ENCODE data around the gene OR13C8. TPM values are rescaled to one million over a fixed set of nuclear protein-coding genes. Genes with fewer than 3 reads are reported as not detected.

Gene OR13C8
- total and polyA plus RNA-seq, 2 of the 8 experiments (the other 6 are each of a cell fraction or from before 2014, with no cell fraction given), result not detected

GRCh38 chr9:104553261-104553660, 15.7 kb upstream of the OR13C8 start (continued):
- no peak for TF ChIP-seq TEAD4 (IDR thresholded peaks at IDR 0.05; ENCODE audit: low read depth, low read length)

- H4K8ac ChIP-seq (ENCODE audit: extremely low read depth, insufficient read depth, low read length), result no peak overlapping the region
- H3K27ac ChIP-seq (ENCODE audit: low read depth, low read length), result no peak overlapping the region
- WGBS, 2 experiments (ENCODE audit: extremely low coverage in 1 of 2, insufficient coverage in 1 of 2, insufficient read length in 1 of 2, insufficient replicate concordance in 2 of 2, low coverage in 1 of 2, low lambda C conversion rate in 2 of 2, missing lambda C conversion rate in 1 of 2), result 95% methylated on average over 1 of the region's 1 CpG; no CpG with 5 or more reads in 1 of the 2 experiments
Measured at GRCh38 chr9:104555521-104555920, 13.4 kb upstream of the OR13C8 start.

More at GRCh38 chr9:104555521-104555920, 13.4 kb upstream of the OR13C8 start:
- no peaks in the 10 kb centered on the region for H3K4me1 ChIP-seq (replicated peaks in 1 of 4; ENCODE audit: control insufficient read depth in 3 of 4, insufficient read depth in 4 of 4, low read length in 3 of 4)
- H2AK5ac ChIP-seq (ENCODE audit: low read depth, low read length), result no peak overlapping the region
- H3K56ac ChIP-seq (replicated peaks; ENCODE audit: insufficient read length, low read depth, low read length), result no peak overlapping the region
- H4K91ac ChIP-seq (replicated peaks; ENCODE audit: insufficient read length, low read length), result no peak overlapping the region
- DNase-seq (ENCODE audit: low read depth in 1 of 2, low spot score in 2 of 2) (no peak), FAIRE-seq (no peak)
- no peak overlapping the region for H3K23ac ChIP-seq (ENCODE audit: insufficient read length)
- H3K9me3 ChIP-seq (ENCODE audit: insufficient read depth in 2 of 2, low read depth in 1 of 2, low read length in 1 of 2), result no peaks in the 10 kb centered on the region
- no peaks in the 10 kb centered on the region for H3K79me2 ChIP-seq (ENCODE audit: control insufficient read depth in 1 of 2, insufficient read depth in 2 of 2, low read length in 2 of 2)
- no peaks in the 10 kb centered on the region for H3K36me3 ChIP-seq (ENCODE audit: control insufficient read depth in 2 of 4, insufficient read depth in 4 of 4, low read length in 3 of 4)
- H3K4ac ChIP-seq (replicated peaks; ENCODE audit: insufficient read length, low read depth, low read length), result no peak overlapping the region
- H3K9ac ChIP-seq (replicated peaks in 1 of 4; ENCODE audit: extremely low read depth in 1 of 4, low read depth in 3 of 4, low read length in 3 of 4), result no peak overlapping the region
- H3K4me2 ChIP-seq (ENCODE audit: insufficient read depth in 1 of 2, low read depth in 2 of 2, low read length in 2 of 2), result no peak overlapping the region
- no peak overlapping the region for H4K5ac ChIP-seq (ENCODE audit: insufficient read length, low read depth, low read length)
- H4K20me1 ChIP-seq (replicated peaks in 1 of 2; ENCODE audit: control insufficient read depth in 1 of 2, insufficient read depth in 2 of 2, low read length in 2 of 2), result no peaks in the 10 kb centered on the region
- no peak overlapping the region for H2BK20ac ChIP-seq (ENCODE audit: low read length)
- TF ChIP-seq YY1 (IDR thresholded peaks at IDR 0.05; ENCODE audit: low read depth, low read length), result no peak
- H3K79me1 ChIP-seq (ENCODE audit: low read depth, low read length), result no peaks in the 10 kb centered on the region
- H2BK120ac ChIP-seq (replicated peaks; ENCODE audit: low read depth, low read length), result no peak overlapping the region
- H2AFZ ChIP-seq (ENCODE audit: low read length), result no peak overlapping the region
- H3K14ac ChIP-seq (ENCODE audit: insufficient read length), result no peak overlapping the region
- no peaks in the 10 kb centered on the region for H3K27me3 ChIP-seq (replicated peaks in 1 of 4; ENCODE audit: control insufficient read depth in 3 of 4, extremely low read depth in 1 of 4, insufficient read depth in 3 of 4, low read length in 3 of 4)
- no peaks in the 10 kb centered on the region for H3K23me2 ChIP-seq (ENCODE audit: low read depth, low read length)
- H3K4me3 ChIP-seq (ENCODE audit: extremely low read depth in 1 of 4, insufficient read depth in 2 of 4, low read depth in 3 of 4, low read length in 4 of 4), result no peak overlapping the region
- CTCF ChIA-PET (ENCODE audit: partially characterized antibody), result no interaction called here
- no peak overlapping the region for H3K18ac ChIP-seq (ENCODE audit: extremely low read depth, low read length)
- H2BK15ac ChIP-seq (ENCODE audit: low read length), result no peak overlapping the region
- POLR2A ChIA-PET (ENCODE audit: partially characterized antibody), result no interaction called here
- no peak overlapping the region for H2BK12ac ChIP-seq (ENCODE audit: low read depth, low read length)
- no peak overlapping the region for H2BK5ac ChIP-seq (ENCODE audit: low read depth, low read length)
